Prostate gland (tissue), 2 donors: ENCODE results near the gene SPG7. TPM values are rescaled to one million over a fixed set of nuclear protein-coding genes. Genes with fewer than 3 reads are reported as not detected.

Source experiments
- DNase-seq: peaks from one replicate; pipeline ENCODE4 v3.0.0-alpha.2; 2019; ENCODE audit warnings: low spot score
- H3K27ac ChIP-seq, 2 donors: fragments of 200-600 bp; sonication (generic); 2 replicates each; pipeline ENCODE4 v1.5.1; 2017 to 2019
- H3K27me3 ChIP-seq: fragments of 200-600 bp; sonication (generic); replicated peaks from 2 replicates; pipeline ENCODE4 v1.5.1; 2019; ENCODE audit not compliant: insufficient read depth
- H3K36me3 ChIP-seq, 2 donors: fragments of 200-600 bp; sonication (generic); 1 replicate in 1 of 2; 2 replicates in 1 of 2; pipeline versions ENCODE4 v1.5.1 to v1.8.1; 2017 to 2019
- H3K4me1 ChIP-seq: fragments of 200-600 bp; sonication (generic); replicated peaks from 2 replicates; pipeline ENCODE4 v1.5.1; 2019
- H3K4me3 ChIP-seq, 2 donors: fragments of 200-600 bp; sonication (generic); 2 replicates each; pipeline ENCODE4 v1.5.1; 2017 to 2019
- H3K9me3 ChIP-seq: fragments of 200-600 bp; sonication (generic); 2 replicates; pipeline ENCODE4 v1.5.1; 2017
- POLR2A ChIP-seq: fragments of 450-650 bp; IDR thresholded peaks from one replicate; pipeline ENCODE4 v1.6.1; 2016; ENCODE audit warnings: antibody characterized with exemption, mild to moderate bottlenecking
- POLR2AphosphoS5 ChIP-seq: sonication (generic); formaldehyde crosslinking; IDR thresholded peaks from one replicate; pipeline ENCODE4 v1.6.1; 2017; ENCODE audit warnings: antibody characterized with exemption
- WGBS: methylation state at CpG from one replicate; pipeline ENCODE4 v1.1.5; 2018; 5-methylcytosine and 5-hydroxymethylcytosine counted together
- intact Hi-C: fragments of 100-400 bp; cut with DNase I; formaldehyde crosslinking; loops from one replicate; pipeline ENCODE4 v1.14.2; 2022
- total RNA-seq, 2 donors: library from RNA; depleted of rRNA; stranded (reverse); fragments of >200 nt; gene quantifications; one replicate each; pipeline ENCODE4 v1.1.0, GENCODE V29; 2016
- TF ChIP-seq, protein P1 (sequence below), 4 experiments: fragments of 200-600 bp in 2 of 4; fragments of 450-650 bp in 2 of 4; sonication (generic) in 2 of 4; IDR thresholded peaks; 1 replicate in 3 of 4; 2 replicates in 1 of 4; pipeline ENCODE4 v1.5.1; 2016 to 2019; ENCODE audit warnings: antibody characterized with exemption in 4 of 4, mild to moderate bottlenecking in 2 of 4, moderate library complexity in 2 of 4

SPG7 gene
- total RNA-seq, 2 donors from 2014 or later: 128 to 165 TPM

GRCh38 chr16:89512453-89512852 is 4.2 kb downstream of the SPG7 start:
- WGBS: 94% methylated on average over 9 of the region's 9 CpGs
- H3K27ac ChIP-seq: no peak overlapping the region
- TF ChIP-seq POLR2AphosphoS5 (no peak), POLR2A (no peak)
- TF ChIP-seq, protein P1, sequence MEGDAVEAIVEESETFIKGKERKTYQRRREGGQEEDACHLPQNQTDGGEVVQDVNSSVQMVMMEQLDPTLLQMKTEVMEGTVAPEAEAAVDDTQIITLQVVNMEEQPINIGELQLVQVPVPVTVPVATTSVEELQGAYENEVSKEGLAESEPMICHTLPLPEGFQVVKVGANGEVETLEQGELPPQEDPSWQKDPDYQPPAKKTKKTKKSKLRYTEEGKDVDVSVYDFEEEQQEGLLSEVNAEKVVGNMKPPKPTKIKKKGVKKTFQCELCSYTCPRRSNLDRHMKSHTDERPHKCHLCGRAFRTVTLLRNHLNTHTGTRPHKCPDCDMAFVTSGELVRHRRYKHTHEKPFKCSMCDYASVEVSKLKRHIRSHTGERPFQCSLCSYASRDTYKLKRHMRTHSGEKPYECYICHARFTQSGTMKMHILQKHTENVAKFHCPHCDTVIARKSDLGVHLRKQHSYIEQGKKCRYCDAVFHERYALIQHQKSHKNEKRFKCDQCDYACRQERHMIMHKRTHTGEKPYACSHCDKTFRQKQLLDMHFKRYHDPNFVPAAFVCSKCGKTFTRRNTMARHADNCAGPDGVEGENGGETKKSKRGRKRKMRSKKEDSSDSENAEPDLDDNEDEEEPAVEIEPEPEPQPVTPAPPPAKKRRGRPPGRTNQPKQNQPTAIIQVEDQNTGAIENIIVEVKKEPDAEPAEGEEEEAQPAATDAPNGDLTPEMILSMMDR (IDR thresholded peaks at IDR 0.05): no peak
- H3K36me3 ChIP-seq: peaks cover 4 to 6% of the 10 kb centered on the region in 2 donors
- H3K4me3 ChIP-seq: no peak overlapping the region
- no peak for DNase-seq
- H3K9me3 ChIP-seq: no peaks in the 10 kb centered on the region
- intact Hi-C loops: no loop called here
- H3K27me3 ChIP-seq: no peaks in the 10 kb centered on the region
- no peaks in the 10 kb centered on the region for H3K4me1 ChIP-seq

DNA sequence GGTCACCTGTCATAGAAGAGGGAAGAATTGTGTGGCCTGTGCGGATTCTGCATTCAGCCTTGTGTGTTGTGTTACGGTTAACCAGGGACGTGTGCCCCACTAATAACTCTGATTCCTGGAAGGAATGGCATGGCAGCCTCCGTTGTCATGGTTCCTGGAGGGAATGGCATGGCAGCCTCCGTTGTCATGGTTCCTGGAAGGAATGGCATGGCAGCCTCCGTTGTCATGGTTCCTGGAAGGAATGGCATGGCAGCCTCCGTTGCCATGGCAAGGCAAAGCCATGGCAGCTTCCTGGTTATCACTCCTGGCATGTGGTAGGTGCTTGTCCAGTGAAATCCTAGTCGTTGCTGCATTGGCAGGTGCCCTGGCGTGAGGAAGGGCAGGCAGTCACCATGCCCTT is 8.9 kb downstream of the SPG7 start:
- H3K4me3 ChIP-seq: no peak overlapping the region
- no peaks in the 10 kb centered on the region for H3K27me3 ChIP-seq
- H3K27ac ChIP-seq: no peak overlapping the region
- intact Hi-C loops: no loop called here
- H3K9me3 ChIP-seq: no peaks in the 10 kb centered on the region
- H3K36me3 ChIP-seq: peaks cover 0 to 4% of the 10 kb centered on the region in 2 donors
- TF ChIP-seq, protein P1 (IDR thresholded peaks at IDR 0.05): no peak
- no peak for TF ChIP-seq POLR2A
- no peak for TF ChIP-seq POLR2AphosphoS5
- H3K4me1 ChIP-seq: no peaks in the 10 kb centered on the region
- no peak for DNase-seq
- WGBS: 81% methylated on average over 9 of the region's 9 CpGs

DNA sequence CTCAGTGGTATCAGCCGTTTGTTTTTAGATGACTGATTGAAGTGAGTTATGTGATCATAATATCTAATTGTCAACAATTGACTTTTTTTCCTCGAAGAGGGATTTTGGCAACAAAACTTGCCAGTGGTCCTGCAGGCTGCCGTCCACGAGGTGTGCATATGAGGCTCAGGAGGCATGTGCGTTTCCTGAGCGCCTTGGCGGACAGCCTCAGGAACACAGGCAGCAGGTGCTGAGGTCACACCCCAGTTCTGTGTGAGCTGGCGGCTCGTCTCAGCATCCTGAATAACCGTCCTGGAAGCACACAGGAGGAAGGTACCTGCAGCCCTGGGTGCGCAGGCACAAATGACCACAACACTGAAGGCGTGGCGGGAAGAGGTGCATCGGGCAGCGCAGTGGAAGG is 11.7 kb downstream of the SPG7 start:
- intact Hi-C loops: no loop called here

DNA sequence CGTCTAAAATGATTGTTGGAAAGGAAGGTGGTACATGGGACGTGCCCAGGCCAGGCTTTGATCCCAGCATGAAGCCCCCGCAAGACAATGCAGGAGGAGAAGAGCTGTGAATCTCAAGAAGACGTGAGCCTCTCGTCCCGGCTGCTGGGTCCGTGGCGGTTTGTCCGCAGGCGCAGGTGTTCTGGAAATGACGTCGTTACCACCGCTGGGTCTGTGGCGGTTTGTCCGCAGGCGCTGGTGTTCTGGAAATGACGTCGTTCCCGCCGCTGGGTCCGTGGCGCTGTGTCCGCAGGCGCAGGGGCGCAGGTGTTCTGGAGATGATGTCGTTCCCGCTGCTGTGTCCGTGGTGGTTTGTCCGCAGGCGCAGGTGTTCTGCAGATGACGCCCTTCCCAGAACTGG is 14.1 kb downstream of the SPG7 start:
- Histone ChIP-seq H3K27ac (no peak overlapping the region), H3K4me1 (no peaks in the 10 kb centered on the region), H3K4me3 (no peak overlapping the region), H3K36me3 (peaks cover 3 to 5% of the 10 kb centered on the region in 2 donors), H3K27me3 (no peaks in the 10 kb centered on the region), H3K9me3 (no peaks in the 10 kb centered on the region)
- no peak for DNase-seq
- intact Hi-C loops: no loop called here
- 90% methylated on average over 31 of the region's 31 CpGs for WGBS
- TF ChIP-seq POLR2AphosphoS5 (no peak), POLR2A (no peak)
- TF ChIP-seq, protein P1 (IDR thresholded peaks at IDR 0.05): no peak

More for the DNA sequence above, 11.7 kb downstream of the SPG7 start:
- no peaks in the 10 kb centered on the region for H3K9me3 ChIP-seq
- TF ChIP-seq, protein P1 (IDR thresholded peaks at IDR 0.05): no peak
- no peak for TF ChIP-seq POLR2A
- TF ChIP-seq POLR2AphosphoS5: no peak
- H3K27me3 ChIP-seq: no peaks in the 10 kb centered on the region
- H3K36me3 ChIP-seq: peaks cover 0 to 5% of the 10 kb centered on the region in 2 donors
- H3K4me1 ChIP-seq: no peaks in the 10 kb centered on the region
- no peak overlapping the region for H3K27ac ChIP-seq
- no peak for DNase-seq
- H3K4me3 ChIP-seq: no peak overlapping the region
- 85% methylated on average over 15 of the region's 15 CpGs for WGBS

GRCh38 chr16:89523680-89524344 is 15.6 kb downstream of the SPG7 start:
- intact Hi-C loops: no loop called here
- 90% methylated on average over 32 of the region's 32 CpGs for WGBS
- no peak overlapping the region for H3K4me3 ChIP-seq
- no peaks in the 10 kb centered on the region for H3K9me3 ChIP-seq
- no peak for DNase-seq
- H3K36me3 ChIP-seq: peaks cover 5 to 7% of the 10 kb centered on the region in 2 donors
- no peaks in the 10 kb centered on the region for H3K4me1 ChIP-seq
- no peaks in the 10 kb centered on the region for H3K27me3 ChIP-seq
- TF ChIP-seq POLR2A (no peak), POLR2AphosphoS5 (no peak)
- TF ChIP-seq, protein P1 (IDR thresholded peaks at IDR 0.05): no peak
- no peak overlapping the region for H3K27ac ChIP-seq
